Naive B cell (primary cell): Measurements from ENCODE around the gene CCL21. TPM values are rescaled to one million over a fixed set of nuclear protein-coding genes. Genes with fewer than 3 reads are reported as not detected.
"Not testable (repeated sequence)": the region's sequence is repeated elsewhere in the genome, so short reads cannot be mapped to it uniquely, and the experiment has no call there.

Experiments used
- ATAC-seq, 2 donors: fragments of 150-1000 bp; cut with Tn5 transposase; 2 replicates each; pipeline ENCODE4 v1.10.0; 2021; ENCODE audit warnings: low read depth in 2 of 2, mild to moderate bottlenecking in 2 of 2, moderate library complexity in 2 of 2
- DNase-seq: peaks from one replicate; pipeline ENCODE4 v3.0.0; 2022
- H3K27ac Mint-ChIP-seq, 6 donors: one replicate each; pipeline ENCODE4 v1.8.0; 2020 to 2022; ENCODE audit warnings: mild to moderate bottlenecking in 6 of 6, mixed read lengths in 6 of 6, moderate library complexity in 5 of 6, inconsistent platforms in 2 of 6
- H3K27me3 Mint-ChIP-seq, 3 donors: one replicate each; pipeline ENCODE4 v1.8.0; 2021 to 2022; ENCODE audit warnings: mixed read lengths in 3 of 3, mild to moderate bottlenecking in 1 of 3
- H3K36me3 Mint-ChIP-seq, 2 donors: one replicate each; pipeline ENCODE4 v1.8.0; 2020 to 2022; ENCODE audit warnings: mixed read lengths in 2 of 2, inconsistent platforms in 1 of 2, mild to moderate bottlenecking in 1 of 2
- H3K4me1 Mint-ChIP-seq, 3 donors: one replicate each; pipeline ENCODE4 v1.8.0; 2020 to 2022; ENCODE audit warnings: mixed read lengths in 3 of 3, inconsistent platforms in 1 of 3, mild to moderate bottlenecking in 1 of 3, moderate library complexity in 1 of 3
- H3K4me3 Mint-ChIP-seq, 8 donors: one replicate each; pipeline ENCODE4 v1.8.0; 2020 to 2022; ENCODE audit warnings: mild to moderate bottlenecking in 8 of 8, mixed read lengths in 8 of 8, moderate library complexity in 8 of 8, inconsistent platforms in 2 of 8
- H3K9me3 Mint-ChIP-seq, 7 donors: one replicate each; pipeline ENCODE4 v1.8.0; 2020 to 2022; ENCODE audit warnings: mixed read lengths in 7 of 7, mild to moderate bottlenecking in 5 of 7, inconsistent platforms in 2 of 7, moderate library complexity in 1 of 7
- polyA plus RNA-seq, 6 donors: library from polyadenylated mRNA; unstranded; fragments of 300-500 nt; fragmentation: Illumina TruSeq; gene quantifications; one replicate each; pipeline ENCODE4 v1.2.3, GENCODE V29; 2021; ENCODE audit warnings: low read depth in 6 of 6

Gene CCL21
- not detected for polyA plus RNA-seq

- no peak within 1 kb of the TSS for H3K27ac Mint-ChIP-seq
- ATAC-seq, result no peak
- H3K4me1 Mint-ChIP-seq, result no peaks in the 10 kb centered on the region
- H3K4me3 Mint-ChIP-seq, result no peak within 1 kb of the TSS
- peaks cover 0 to 2% (median 0%) of the 10 kb centered on the region in 7 donors for H3K9me3 Mint-ChIP-seq
- no peaks in the 10 kb centered on the region for H3K36me3 Mint-ChIP-seq
- no peak for DNase-seq
- H3K27me3 Mint-ChIP-seq, result peaks cover 18 to 54% (median 30%) of the 10 kb centered on the region in 3 donors
These were observed at the start of gene CCL21 for GRCh38 chr9:34710023-34710422. Gene CCL21 (minus strand): TSS chr9:34710136. CDS start chr9:34710066, 70 bp downstream.

GRCh38 chr9:34759432-34760134 lies 49.6 kb upstream of the CCL21 start:
- peaks cover 31 to 52% (median 38%) of the 10 kb centered on the region in 3 donors for H3K27me3 Mint-ChIP-seq
- ATAC-seq, result no peak

GRCh38 chr9:34750320-34750719 lies 40.4 kb upstream of the CCL21 start:
- H3K4me1 Mint-ChIP-seq, H3K36me3 Mint-ChIP-seq, DNase-seq, ATAC-seq, H3K4me3 Mint-ChIP-seq: not testable (repeated sequence)
- Mint-ChIP-seq H3K27me3 (peaks cover 27 to 50% (median 49%) of the 10 kb centered on the region in 3 donors), H3K27ac (peak overlapping the region in 1 of 6 donors; percentile 70), H3K9me3 (peaks cover 0 to 24% (median 11%) of the 10 kb centered on the region in 7 donors)

More at GRCh38 chr9:34759432-34760134, 49.6 kb upstream of the CCL21 start:
- DNase-seq, result no peak
- Mint-ChIP-seq H3K4me3 (no peak overlapping the region), H3K27ac (no peak overlapping the region), H3K9me3 (peaks cover 0 to 11% (median 4%) of the 10 kb centered on the region in 7 donors), H3K4me1 (no peaks in the 10 kb centered on the region), H3K36me3 (no peaks in the 10 kb centered on the region)

GRCh38 chr9:34746526-34746925 lies 36.6 kb upstream of the CCL21 start:
- DNase-seq (no peak), ATAC-seq (no peak)
- H3K27ac Mint-ChIP-seq, result no peak overlapping the region
- H3K9me3 Mint-ChIP-seq, result peaks cover 0 to 24% (median 11%) of the 10 kb centered on the region in 7 donors
- H3K27me3 Mint-ChIP-seq, result peaks cover 18 to 56% (median 50%) of the 10 kb centered on the region in 3 donors
- H3K36me3 Mint-ChIP-seq, result no peaks in the 10 kb centered on the region
- H3K4me1 Mint-ChIP-seq, result no peaks in the 10 kb centered on the region
- H3K4me3 Mint-ChIP-seq, result no peak overlapping the region

- Mint-ChIP-seq H3K4me1 (no peaks in the 10 kb centered on the region), H3K36me3 (no peaks in the 10 kb centered on the region), H3K9me3 (peaks cover 0 to 24% (median 13%) of the 10 kb centered on the region in 7 donors), H3K27ac (no peak overlapping the region), H3K4me3 (no peak overlapping the region), H3K27me3 (peaks cover 16 to 51% (median 46%) of the 10 kb centered on the region in 3 donors)
- no peak for DNase-seq
- no peak for ATAC-seq
These were observed 34.6 kb upstream of the CCL21 start for GRCh38 chr9:34744295-34745221.

GRCh38 chr9:34742710-34743109 lies 32.8 kb upstream of the CCL21 start:
- H3K4me3 Mint-ChIP-seq, result no peak overlapping the region
- ATAC-seq (no peak), DNase-seq (no peak)
- peaks cover 11 to 46% (median 39%) of the 10 kb centered on the region in 3 donors for H3K27me3 Mint-ChIP-seq
- peaks cover 0 to 17% (median 8%) of the 10 kb centered on the region in 7 donors for H3K9me3 Mint-ChIP-seq
- no peaks in the 10 kb centered on the region for H3K36me3 Mint-ChIP-seq
- H3K4me1 Mint-ChIP-seq, result no peaks in the 10 kb centered on the region
- no peak overlapping the region for H3K27ac Mint-ChIP-seq

GRCh38 chr9:34741628-34742027 lies 31.7 kb upstream of the CCL21 start:
- no peak for ATAC-seq
- Mint-ChIP-seq H3K4me1 (no peaks in the 10 kb centered on the region), H3K4me3 (no peak overlapping the region), H3K27me3 (peaks cover 13 to 45% (median 38%) of the 10 kb centered on the region in 3 donors), H3K27ac (no peak overlapping the region), H3K9me3 (peaks cover 0 to 6% (median 2%) of the 10 kb centered on the region in 7 donors), H3K36me3 (no peaks in the 10 kb centered on the region)
- DNase-seq, result no peak

GRCh38 chr9:34740176-34740575 lies 30.2 kb upstream of the CCL21 start:
- not testable (repeated sequence) for H3K36me3 Mint-ChIP-seq, H3K9me3 Mint-ChIP-seq, H3K27ac Mint-ChIP-seq, ATAC-seq, DNase-seq, H3K4me1 Mint-ChIP-seq, H3K4me3 Mint-ChIP-seq
- H3K27me3 Mint-ChIP-seq, result peaks cover 13 to 37% (median 35%) of the 10 kb centered on the region in 3 donors

GRCh38 chr9:34737677-34738260 lies 27.8 kb upstream of the CCL21 start:
- no peaks in the 10 kb centered on the region for H3K4me1 Mint-ChIP-seq
- H3K4me3 Mint-ChIP-seq, result no peak overlapping the region
- peaks cover 20 to 39% (median 28%) of the 10 kb centered on the region in 3 donors for H3K27me3 Mint-ChIP-seq
- ATAC-seq, result no peak
- no peak overlapping the region for H3K27ac Mint-ChIP-seq
- no peak for DNase-seq
- peaks cover 0 to 6% (median 0%) of the 10 kb centered on the region in 7 donors for H3K9me3 Mint-ChIP-seq
- H3K36me3 Mint-ChIP-seq, result no peaks in the 10 kb centered on the region

- peaks cover 21 to 30% (median 23%) of the 10 kb centered on the region in 3 donors for H3K27me3 Mint-ChIP-seq
- ATAC-seq (no peak), DNase-seq (no peak)
- H3K9me3 Mint-ChIP-seq, result peaks cover 0 to 4% (median 0%) of the 10 kb centered on the region in 7 donors
- no peak overlapping the region for H3K4me3 Mint-ChIP-seq
- H3K36me3 Mint-ChIP-seq, result no peaks in the 10 kb centered on the region
- H3K27ac Mint-ChIP-seq, result no peak overlapping the region
- H3K4me1 Mint-ChIP-seq, result no peaks in the 10 kb centered on the region
These were observed 24.8 kb upstream of the CCL21 start for GRCh38 chr9:34734720-34735119.

- Mint-ChIP-seq H3K27me3 (peaks cover 17 to 29% (median 17%) of the 10 kb centered on the region in 3 donors), H3K4me1 (no peaks in the 10 kb centered on the region), H3K4me3 (no peak overlapping the region), H3K9me3 (no peaks in the 10 kb centered on the region), H3K27ac (no peak overlapping the region), H3K36me3 (no peaks in the 10 kb centered on the region)
- DNase-seq, result no peak
- no peak for ATAC-seq
These were observed 22.9 kb upstream of the CCL21 start for GRCh38 chr9:34732886-34733285.

GRCh38 chr9:34732478-34732877 lies 22.5 kb upstream of the CCL21 start:
- H3K4me3 Mint-ChIP-seq, result no peak overlapping the region
- no peak for ATAC-seq

GRCh38 chr9:34723141-34723540 lies 13.2 kb upstream of the CCL21 start:
- no peak for ATAC-seq
- Mint-ChIP-seq H3K27me3 (peaks cover 6 to 19% (median 12%) of the 10 kb centered on the region in 3 donors), H3K9me3 (peaks cover 0 to 2% (median 0%) of the 10 kb centered on the region in 7 donors), H3K4me3 (no peak overlapping the region), H3K36me3 (no peaks in the 10 kb centered on the region), H3K27ac (no peak overlapping the region), H3K4me1 (no peaks in the 10 kb centered on the region)
- no peak for DNase-seq

More at GRCh38 chr9:34732478-34732877, 22.5 kb upstream of the CCL21 start:
- H3K27me3 Mint-ChIP-seq, result peaks cover 13 to 28% (median 17%) of the 10 kb centered on the region in 3 donors
- no peaks in the 10 kb centered on the region for H3K36me3 Mint-ChIP-seq
- H3K4me1 Mint-ChIP-seq, result no peaks in the 10 kb centered on the region
- no peak for DNase-seq
- no peak overlapping the region for H3K27ac Mint-ChIP-seq
- no peaks in the 10 kb centered on the region for H3K9me3 Mint-ChIP-seq
